Stimulated activated effector memory CD8-positive, alpha-beta T cell treated with anti-CD3 and anti-CD28 coated beads, Interleukin-12 subunit alpha, Interleukin-12 subunit beta, amount 100 ng/mL, for 72 hours (primary cell): Measurements from ENCODE around the gene OR10P1.

Experiments
- ATAC-seq: fragments of 150-1000 bp; cut with Tn5 transposase; 2 replicates; pipeline ENCODE4 v1.10.0; 2021
- DNase-seq, 2 donors: peaks; one replicate each; pipeline ENCODE4 v3.0.0; 2021 to 2022; ENCODE audit warnings: low spot score in 2 of 2
- H3K27ac Mint-ChIP-seq: one replicate; pipeline ENCODE4 v1.8.0; 2022; ENCODE audit warnings: mild to moderate bottlenecking, mixed read lengths
- H3K36me3 Mint-ChIP-seq: one replicate; pipeline ENCODE4 v1.8.0; 2022; ENCODE audit warnings: mild to moderate bottlenecking, mixed read lengths
- H3K4me1 Mint-ChIP-seq: one replicate; pipeline ENCODE4 v1.8.0; 2022; ENCODE audit warnings: mixed read lengths
- H3K4me3 Mint-ChIP-seq: one replicate; pipeline ENCODE4 v1.8.0; 2022; ENCODE audit warnings: mild to moderate bottlenecking, mixed read lengths
- H3K9me3 Mint-ChIP-seq: one replicate; pipeline ENCODE4 v1.8.0; 2022; ENCODE audit warnings: mixed read lengths

OR10P1 gene

DNA sequence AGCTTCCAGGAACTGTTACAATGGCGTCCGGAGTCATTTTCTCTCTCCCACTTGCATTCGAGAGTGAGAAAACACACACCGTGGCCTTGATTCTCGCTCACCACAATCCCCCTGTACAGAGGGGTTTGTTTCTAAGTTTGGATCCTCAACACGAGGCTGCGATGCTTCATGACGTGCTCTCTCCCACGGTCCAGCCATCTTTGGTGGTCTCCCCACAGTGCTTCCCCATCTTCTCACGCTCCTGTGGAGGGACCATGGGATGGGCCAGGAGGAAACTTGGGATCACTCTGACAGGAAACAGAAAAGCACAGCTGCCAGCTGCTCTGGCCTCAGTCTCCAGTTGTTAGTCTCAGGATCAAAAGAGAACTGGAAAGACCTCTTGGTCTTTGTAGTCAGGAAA lies 28.1 kb downstream of the OR10P1 start:
- H3K4me1 Mint-ChIP-seq, result no peaks in the 10 kb centered on the region
- no peak overlapping the region for H3K27ac Mint-ChIP-seq
- ATAC-seq (no peak), DNase-seq (no peak)
- H3K36me3 Mint-ChIP-seq, result no peaks in the 10 kb centered on the region
- no peak overlapping the region for H3K4me3 Mint-ChIP-seq
- no peaks in the 10 kb centered on the region for H3K9me3 Mint-ChIP-seq

DNA sequence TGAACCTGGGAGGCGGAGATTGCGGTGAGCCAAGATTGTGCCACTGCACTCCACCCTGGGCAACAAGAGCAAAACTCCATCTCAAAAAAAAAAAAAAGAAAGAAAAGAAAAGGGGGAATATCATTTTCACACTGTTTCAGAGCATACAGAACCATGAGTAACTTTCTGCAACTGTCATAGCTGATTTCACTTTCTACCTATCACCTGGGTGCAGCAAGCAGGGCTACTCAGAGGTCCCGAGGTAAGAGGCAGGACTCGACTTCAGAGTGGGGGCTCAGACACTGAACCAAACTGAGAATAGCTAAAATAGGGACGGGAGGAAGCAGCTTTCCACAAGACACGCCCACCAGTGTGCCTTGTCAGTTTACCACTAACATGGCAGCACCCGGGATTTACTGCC lies 29.8 kb downstream of the OR10P1 start:
- ATAC-seq, result no peak
- DNase-seq, result no peak
- Mint-ChIP-seq H3K4me3 (no peak overlapping the region), H3K27ac (no peak overlapping the region), H3K4me1 (no peaks in the 10 kb centered on the region), H3K9me3 (no peaks in the 10 kb centered on the region), H3K36me3 (no peaks in the 10 kb centered on the region)

- ATAC-seq (no peak), DNase-seq (no peak)
- Mint-ChIP-seq H3K4me1 (no peaks in the 10 kb centered on the region), H3K9me3 (no peaks in the 10 kb centered on the region), H3K4me3 (no peak overlapping the region), H3K27ac (peak overlapping the region; percentile 10), H3K36me3 (no peaks in the 10 kb centered on the region)
Observed at GRCh38 chr12:55670276-55670675, 33.6 kb downstream of the OR10P1 start.

DNA sequence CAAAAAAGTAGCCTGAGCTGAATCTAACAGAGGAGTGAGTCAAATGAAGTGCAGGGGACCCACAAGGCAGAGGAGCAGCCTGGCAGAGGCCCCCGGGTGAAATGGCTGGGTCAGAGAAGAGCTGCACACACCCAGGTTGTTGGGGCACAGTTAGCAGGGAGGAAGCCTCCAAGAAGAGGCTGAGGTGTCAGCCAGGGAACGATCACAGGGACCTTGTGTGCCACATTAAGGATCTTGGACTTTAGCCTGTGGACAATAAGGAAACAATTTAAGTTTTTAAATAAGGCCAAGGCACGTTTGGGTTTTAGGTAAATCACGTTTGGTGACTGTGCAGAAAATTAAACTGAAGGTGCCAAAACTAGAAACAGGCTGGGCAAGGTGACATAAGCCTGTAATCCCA lies 35.1 kb downstream of the OR10P1 start:
- DNase-seq (no peak), ATAC-seq (no peak)
- Mint-ChIP-seq H3K4me1 (no peaks in the 10 kb centered on the region), H3K4me3 (no peak overlapping the region), H3K36me3 (no peaks in the 10 kb centered on the region), H3K27ac (no peak overlapping the region), H3K9me3 (no peaks in the 10 kb centered on the region)

DNA sequence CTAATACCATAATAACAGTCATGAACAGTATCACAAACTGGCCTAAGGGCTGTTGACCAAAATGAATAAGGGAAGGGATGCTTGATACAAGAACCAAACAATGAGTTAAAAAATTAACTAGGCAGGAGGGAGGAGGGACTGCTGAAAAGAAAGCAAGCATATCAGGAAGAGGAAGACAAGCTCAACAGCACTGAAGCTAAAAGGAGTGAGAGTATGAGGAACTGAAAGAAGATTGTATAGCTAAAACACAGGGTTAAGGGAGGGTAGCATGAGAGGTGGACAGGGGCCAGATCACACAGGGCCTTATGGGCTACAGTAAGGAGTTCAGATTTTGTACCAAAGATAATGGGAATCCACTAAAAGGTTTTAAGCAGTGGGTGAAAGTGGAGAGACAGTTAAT lies 36.9 kb downstream of the OR10P1 start:
- DNase-seq (no peak), ATAC-seq (no peak)
- no peak overlapping the region for H3K27ac Mint-ChIP-seq
- H3K9me3 Mint-ChIP-seq, result no peaks in the 10 kb centered on the region
- no peaks in the 10 kb centered on the region for H3K4me1 Mint-ChIP-seq
- no peak overlapping the region for H3K4me3 Mint-ChIP-seq
- no peaks in the 10 kb centered on the region for H3K36me3 Mint-ChIP-seq

DNA sequence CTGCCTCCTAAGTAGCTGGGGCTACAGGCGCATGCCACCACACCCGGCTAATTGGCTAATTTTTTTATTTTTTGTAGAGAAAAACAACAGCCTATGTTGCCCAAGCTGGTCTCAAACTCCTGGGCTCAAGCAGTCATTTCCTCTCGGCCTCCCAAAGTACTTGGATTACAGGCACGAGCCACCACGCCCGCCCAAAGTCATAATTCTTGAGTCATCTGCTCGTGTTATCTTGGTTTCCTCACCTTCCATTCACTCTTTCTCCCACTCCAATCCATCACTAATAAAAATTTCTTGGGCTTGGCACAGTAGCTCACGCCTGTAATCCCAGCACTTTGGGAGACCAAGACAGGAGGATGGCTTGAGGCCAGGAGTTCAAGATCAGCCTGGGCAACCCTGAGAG lies 39.0 kb downstream of the OR10P1 start:
- ATAC-seq, result no peak
- Mint-ChIP-seq H3K27ac (peak overlapping the region; percentile 48), H3K4me1 (peaks cover 1% of the 10 kb centered on the region), H3K9me3 (no peaks in the 10 kb centered on the region), H3K36me3 (no peaks in the 10 kb centered on the region), H3K4me3 (no peak overlapping the region)
- DNase-seq, result no peak

- ATAC-seq (no peak), DNase-seq (no peak)
- no peak overlapping the region for H3K27ac Mint-ChIP-seq
- no peaks in the 10 kb centered on the region for H3K9me3 Mint-ChIP-seq
- peaks cover 12% of the 10 kb centered on the region for H3K4me1 Mint-ChIP-seq
- no peak overlapping the region for H3K4me3 Mint-ChIP-seq
- no peaks in the 10 kb centered on the region for H3K36me3 Mint-ChIP-seq
Observed at GRCh38 chr12:55676707-55677106, 40.0 kb downstream of the OR10P1 start.

DNA sequence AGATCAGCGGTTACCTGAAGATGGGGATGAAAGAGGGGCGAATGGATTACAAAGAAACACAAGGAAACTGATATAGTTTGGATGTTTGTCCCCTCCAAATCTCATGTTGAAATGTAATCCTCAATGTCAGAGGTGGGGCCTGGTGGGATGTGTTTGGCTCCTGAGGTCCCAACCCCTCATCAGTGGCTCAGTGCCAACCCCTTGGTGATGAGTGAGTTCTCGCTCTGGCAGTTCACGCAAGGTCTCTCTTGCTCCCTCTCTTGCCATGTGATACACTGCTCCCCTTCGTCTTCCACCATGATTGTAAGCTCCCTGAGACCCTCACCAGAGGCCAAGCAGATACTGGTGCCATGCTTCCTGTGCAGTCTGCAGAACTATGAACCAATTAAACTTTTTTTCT lies 43.0 kb downstream of the OR10P1 start:
- no peak overlapping the region for H3K4me3 Mint-ChIP-seq
- H3K27ac Mint-ChIP-seq, result no peak overlapping the region
- ATAC-seq (no peak), DNase-seq (no peak)
- H3K36me3 Mint-ChIP-seq, result no peaks in the 10 kb centered on the region
- H3K4me1 Mint-ChIP-seq, result peaks cover 14% of the 10 kb centered on the region
- H3K9me3 Mint-ChIP-seq, result no peaks in the 10 kb centered on the region

- H3K9me3 Mint-ChIP-seq, result no peaks in the 10 kb centered on the region
- peaks cover 14% of the 10 kb centered on the region for H3K4me1 Mint-ChIP-seq
Observed at GRCh38 chr12:55681142-55682077, 44.7 kb downstream of the OR10P1 start.

GRCh38 chr12:55682087-55682796 lies 45.5 kb downstream of the OR10P1 start:
- Mint-ChIP-seq H3K4me3 (no peak overlapping the region), H3K36me3 (no peaks in the 10 kb centered on the region), H3K27ac (no peak overlapping the region), H3K4me1 (peaks cover 14% of the 10 kb centered on the region), H3K9me3 (no peaks in the 10 kb centered on the region)
- DNase-seq (no peak), ATAC-seq (no peak)

More at GRCh38 chr12:55681142-55682077, 44.7 kb downstream of the OR10P1 start:
- DNase-seq (no peak), ATAC-seq (peak; percentile 64)
- no peaks in the 10 kb centered on the region for H3K36me3 Mint-ChIP-seq
- H3K27ac Mint-ChIP-seq, result no peak overlapping the region
- H3K4me3 Mint-ChIP-seq, result no peak overlapping the region

DNA sequence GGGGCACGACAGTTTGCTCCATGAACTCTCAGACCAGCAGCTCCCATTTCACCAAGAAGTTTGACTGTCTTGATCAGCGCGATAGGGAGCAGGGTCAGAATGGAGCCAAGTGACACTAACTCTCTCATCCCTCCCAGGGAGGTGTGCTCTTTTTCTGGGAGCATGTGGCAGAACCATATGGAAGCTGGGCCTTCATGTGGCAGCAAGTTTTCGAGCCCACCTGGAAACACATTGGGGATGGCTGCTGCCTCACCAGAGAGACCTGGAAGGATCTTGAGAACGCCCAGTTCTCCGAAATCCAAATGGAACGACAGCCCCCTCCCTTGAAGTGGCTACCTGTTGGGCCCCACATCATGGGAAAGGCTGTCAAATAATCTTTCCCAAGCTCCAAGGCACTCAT lies 47.0 kb downstream of the OR10P1 start:
- Mint-ChIP-seq H3K4me1 (peaks cover 21% of the 10 kb centered on the region), H3K4me3 (no peak overlapping the region), H3K36me3 (no peaks in the 10 kb centered on the region), H3K27ac (no peak overlapping the region), H3K9me3 (no peaks in the 10 kb centered on the region)
- DNase-seq, result no peak
- no peak for ATAC-seq

DNA sequence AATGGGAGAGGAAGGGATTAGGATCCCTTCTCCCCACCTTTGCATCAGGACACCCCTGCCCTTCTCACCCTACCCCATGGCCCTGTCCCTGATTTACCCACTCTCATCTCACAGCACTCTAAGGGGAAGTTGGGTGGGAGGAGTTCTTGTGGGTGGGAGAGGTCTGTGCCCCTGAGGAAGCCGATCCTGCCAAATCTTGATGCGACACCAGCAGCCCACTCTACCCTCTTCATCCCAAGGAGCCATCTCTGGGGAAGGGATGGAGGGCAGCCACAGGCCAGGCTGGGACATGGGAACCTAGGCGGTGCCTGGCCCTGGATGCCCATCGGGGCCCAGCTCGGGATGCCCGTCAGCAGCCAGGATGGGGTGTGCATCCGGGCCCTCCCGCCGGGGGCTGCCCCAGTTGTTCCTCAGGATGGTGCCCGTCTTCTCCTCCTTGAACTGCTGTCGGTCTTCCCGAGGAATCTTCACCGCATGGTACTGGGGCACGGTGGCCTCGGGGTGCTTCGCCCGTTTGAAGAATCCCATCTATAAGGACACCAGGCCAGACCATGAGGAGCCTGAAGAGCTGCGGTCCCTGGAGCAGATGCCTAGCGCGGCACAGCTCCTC lies 48.2 kb downstream of the OR10P1 start:
- Mint-ChIP-seq H3K36me3 (no peaks in the 10 kb centered on the region), H3K27ac (no peak overlapping the region), H3K4me1 (peaks cover 21% of the 10 kb centered on the region), H3K9me3 (no peaks in the 10 kb centered on the region), H3K4me3 (no peak overlapping the region)
- DNase-seq, result no peak
- ATAC-seq, result no peak

- DNase-seq (no peak), ATAC-seq (no peak)
- Mint-ChIP-seq H3K27ac (no peak overlapping the region), H3K4me1 (peaks cover 20% of the 10 kb centered on the region), H3K9me3 (no peaks in the 10 kb centered on the region), H3K4me3 (no peak overlapping the region), H3K36me3 (no peaks in the 10 kb centered on the region)
Observed at GRCh38 chr12:55685671-55686070, 49.0 kb downstream of the OR10P1 start.

- H3K9me3 Mint-ChIP-seq, result no peaks in the 10 kb centered on the region
- peaks cover 11% of the 10 kb centered on the region for H3K4me1 Mint-ChIP-seq
- ATAC-seq (no peak), DNase-seq (no peak)
- no peaks in the 10 kb centered on the region for H3K36me3 Mint-ChIP-seq
- no peak overlapping the region for H3K4me3 Mint-ChIP-seq
- no peak overlapping the region for H3K27ac Mint-ChIP-seq
Observed at GRCh38 chr12:55686366-55687010, 49.8 kb downstream of the OR10P1 start.
